GM13977 (cell line): ENCODE results near the gene DNAL4.

Experiments
- DNase-seq: peaks from one replicate; pipeline ENCODE4 v3.0.0; 2012; ENCODE audit warnings: low spot score
- in situ Hi-C: fragments of 300-500 bp; cut with MboI; formaldehyde crosslinking; loops from one replicate; pipeline ENCODE4 v1.12.0; 2022; ENCODE audit warnings: low sequenced_read_pairs, low pct_unique_long_range_greater_than_20kb, mixed read lengths, inconsistent platforms; ENCODE audit not compliant: unreplicated experiment
- TF ChIP-seq, protein P1 (sequence below): IDR thresholded peaks from 2 replicates; pipeline ENCODE4 v1.5.1; 2012; ENCODE audit warnings: mild to moderate bottlenecking, control low read depth; ENCODE audit not compliant: insufficient read depth; ENCODE audit errors: extremely low read depth, missing control alignments

The DNAL4 gene

GRCh38 chr22:38789606-38790005, 4.3 kb downstream of the DNAL4 start:
- TF ChIP-seq, protein P1, sequence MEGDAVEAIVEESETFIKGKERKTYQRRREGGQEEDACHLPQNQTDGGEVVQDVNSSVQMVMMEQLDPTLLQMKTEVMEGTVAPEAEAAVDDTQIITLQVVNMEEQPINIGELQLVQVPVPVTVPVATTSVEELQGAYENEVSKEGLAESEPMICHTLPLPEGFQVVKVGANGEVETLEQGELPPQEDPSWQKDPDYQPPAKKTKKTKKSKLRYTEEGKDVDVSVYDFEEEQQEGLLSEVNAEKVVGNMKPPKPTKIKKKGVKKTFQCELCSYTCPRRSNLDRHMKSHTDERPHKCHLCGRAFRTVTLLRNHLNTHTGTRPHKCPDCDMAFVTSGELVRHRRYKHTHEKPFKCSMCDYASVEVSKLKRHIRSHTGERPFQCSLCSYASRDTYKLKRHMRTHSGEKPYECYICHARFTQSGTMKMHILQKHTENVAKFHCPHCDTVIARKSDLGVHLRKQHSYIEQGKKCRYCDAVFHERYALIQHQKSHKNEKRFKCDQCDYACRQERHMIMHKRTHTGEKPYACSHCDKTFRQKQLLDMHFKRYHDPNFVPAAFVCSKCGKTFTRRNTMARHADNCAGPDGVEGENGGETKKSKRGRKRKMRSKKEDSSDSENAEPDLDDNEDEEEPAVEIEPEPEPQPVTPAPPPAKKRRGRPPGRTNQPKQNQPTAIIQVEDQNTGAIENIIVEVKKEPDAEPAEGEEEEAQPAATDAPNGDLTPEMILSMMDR, result no peak
- DNase-seq, result no peak
- in situ Hi-C loops, result no loop called here

GRCh38 chr22:38788846-38789245, 5.1 kb downstream of the DNAL4 start:
- no peak for DNase-seq
- TF ChIP-seq, protein P1, result no peak
- in situ Hi-C loops, result no loop called here

- TF ChIP-seq, protein P1, result no peak
- in situ Hi-C loops, result no loop called here
- no peak for DNase-seq
Observed at GRCh38 chr22:38788021-38788816, 5.7 kb downstream of the DNAL4 start.

DNA sequence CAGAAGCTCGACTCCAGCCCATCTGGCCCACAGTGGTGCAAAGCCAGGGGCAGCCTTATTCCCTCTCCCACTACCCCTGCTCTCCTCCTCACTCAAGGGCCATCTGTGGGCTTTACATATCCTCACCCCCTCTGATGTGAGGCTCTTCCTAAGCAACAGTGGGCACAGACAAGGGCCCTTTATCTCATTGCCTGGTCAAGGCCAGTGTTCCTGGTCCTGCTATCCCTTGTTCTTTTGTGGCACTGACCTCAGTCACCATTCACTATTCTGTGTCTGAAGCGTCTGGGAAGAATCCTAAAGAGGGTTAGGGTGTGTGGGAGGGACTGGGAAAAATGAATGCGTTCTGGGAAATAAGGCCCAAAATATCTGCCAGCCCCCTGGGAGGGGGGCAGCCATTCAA, 7.3 kb downstream of the DNAL4 start:
- TF ChIP-seq, protein P1, result no peak
- DNase-seq, result no peak
- in situ Hi-C loops, result no loop called here

GRCh38 chr22:38784856-38785255, 9.1 kb downstream of the DNAL4 start:
- in situ Hi-C loops, result no loop called here
- TF ChIP-seq, protein P1, result no peak
- DNase-seq, result no peak

GRCh38 chr22:38784035-38784434, 9.9 kb downstream of the DNAL4 start:
- no peak for DNase-seq
- in situ Hi-C loops, result no loop called here
- TF ChIP-seq, protein P1, result no peak
